K562 (cell line): ENCODE measurements around the gene POLRMT. TPM values are rescaled to one million over a fixed set of nuclear protein-coding genes. Genes with fewer than 3 reads are reported as not detected.

Experiments
- CHD7 ChIP-seq: fragments of 200-600 bp; sonication (generic); IDR thresholded peaks from one replicate; pipeline ENCODE4 v1.6.1; 2012; ENCODE audit warnings: mild to moderate bottlenecking, low read depth, low read length, inconsistent platforms
- EP400 ChIP-seq: fragments of 450-650 bp; IDR thresholded peaks from 2 replicates; pipeline ENCODE4 v1.6.1; 2017; ENCODE audit warnings: antibody characterized with exemption, mild to moderate bottlenecking, moderate library complexity
- LARP7 ChIP-seq: fragments of 450-650 bp; IDR thresholded peaks from 2 replicates; pipeline ENCODE4 v1.6.1; 2016
- NCOR1 ChIP-seq: fragments of 450-650 bp; IDR thresholded peaks from 2 replicates; pipeline ENCODE4 v1.6.1; 2016; ENCODE audit warnings: mild to moderate bottlenecking, moderate library complexity
- POLR2AphosphoS5 ChIP-seq: IDR thresholded peaks from 2 replicates; pipeline ENCODE4 v1.6.1; 2011; ENCODE audit warnings: mild to moderate bottlenecking, low read depth, low read length, moderate library complexity; ENCODE audit not compliant: control insufficient read depth, insufficient read depth
- THRB ChIP-seq: fragments of 450-650 bp; formaldehyde crosslinking; conservative IDR thresholded peaks from 2 replicates; pipeline ENCODE4 v1.4.0; 2022; ENCODE audit warnings: mild to moderate bottlenecking, missing genetic modification characterization
- ZNF133 ChIP-seq: fragments of 250-450 bp; sonication (Bioruptor Pico); IDR thresholded peaks from 2 replicates; pipeline ENCODE4 v1.4.0; 2020; ENCODE audit warnings: mild to moderate bottlenecking
- ZNF134 ChIP-seq: fragments of 250-450 bp; sonication (Bioruptor Pico); conservative IDR thresholded peaks from 2 replicates; pipeline ENCODE4 v1.4.0; 2020
- ZNF639 ChIP-seq, 2 experiments: fragments of 200-800 bp in 1 of 2; sonication (Bioruptor generic) in 1 of 2; sonication (generic) in 1 of 2; formaldehyde crosslinking in 1 of 2; IDR thresholded peaks in 1 of 2; conservative IDR thresholded peaks in 1 of 2; 2 replicates each; pipeline versions ENCODE4 v1.5.0 to v1.6.1; 2016 to 2020; ENCODE audit warnings: missing compliant biosample characterization in 1 of 2, missing genetic modification characterization in 1 of 2, missing genetic modification reagents in 1 of 2
- polyA plus RNA-seq, 8 experiments: library from polyadenylated mRNA; depleted of rRNA in 4 of 8; stranded (reverse) in 5 of 8; unstranded in 3 of 8; fragments of >200 nt; fragmentation: Nextera tagmentation in 2 of 8; fragmentation: Illumina TruSeq in 1 of 8; extraction: Ambion mirVana in 2 of 8; extraction: Trizol in 1 of 8; gene quantifications; 2 replicates each; pipeline versions ENCODE4 v1.2.1 to v1.2.3, GENCODE V29; 2011 to 2014; ENCODE audit warnings: inconsistent platforms in 1 of 8, missing spikeins in 1 of 8
- total RNA-seq, 7 experiments: library from RNA; depleted of rRNA in 6 of 7; stranded (reverse); fragments of >200 nt in 6 of 7; fragmentation: Illumina TruSeq in 2 of 7; extraction: Trizol in 2 of 7; gene quantifications; 2 replicates each; pipeline versions ENCODE4 v1.2.1 to v1.2.3, GENCODE V29; 2011 to 2021; ENCODE audit warnings: low replicate concordance in 1 of 7
- TF ChIP-seq, protein P1 (sequence below): fragments of 250-450 bp; sonication (Bioruptor Pico); IDR thresholded peaks from 2 replicates; pipeline ENCODE4 v1.4.0; 2020; ENCODE audit warnings: mild to moderate bottlenecking, moderate library complexity, borderline replicate concordance

Gene POLRMT
- total and polyA plus RNA-seq, 9 of the 15 experiments (the other 6 are each of a cell fraction or from before 2014, with no cell fraction given) = 30.3 to 144 (median 68.0) TPM

- no peak for TF ChIP-seq CHD7
- TF ChIP-seq POLR2AphosphoS5 = no peak
- TF ChIP-seq LARP7 = no peak
- TF ChIP-seq THRB (CRISPR knock-in tag) = no peak
- TF ChIP-seq ZNF639 (CRISPR knock-in tag; conservative IDR thresholded peaks at IDR 0.05 in 1 of 2, IDR thresholded peaks at IDR 0.05 in 1 of 2) = no peak
- TF ChIP-seq EP400 = no peak
- no peak for TF ChIP-seq ZNF133 (CRISPR knock-in tag)
- no peak for TF ChIP-seq NCOR1
- no peak for TF ChIP-seq ZNF134 (CRISPR knock-in tag)
- TF ChIP-seq, protein P1, sequence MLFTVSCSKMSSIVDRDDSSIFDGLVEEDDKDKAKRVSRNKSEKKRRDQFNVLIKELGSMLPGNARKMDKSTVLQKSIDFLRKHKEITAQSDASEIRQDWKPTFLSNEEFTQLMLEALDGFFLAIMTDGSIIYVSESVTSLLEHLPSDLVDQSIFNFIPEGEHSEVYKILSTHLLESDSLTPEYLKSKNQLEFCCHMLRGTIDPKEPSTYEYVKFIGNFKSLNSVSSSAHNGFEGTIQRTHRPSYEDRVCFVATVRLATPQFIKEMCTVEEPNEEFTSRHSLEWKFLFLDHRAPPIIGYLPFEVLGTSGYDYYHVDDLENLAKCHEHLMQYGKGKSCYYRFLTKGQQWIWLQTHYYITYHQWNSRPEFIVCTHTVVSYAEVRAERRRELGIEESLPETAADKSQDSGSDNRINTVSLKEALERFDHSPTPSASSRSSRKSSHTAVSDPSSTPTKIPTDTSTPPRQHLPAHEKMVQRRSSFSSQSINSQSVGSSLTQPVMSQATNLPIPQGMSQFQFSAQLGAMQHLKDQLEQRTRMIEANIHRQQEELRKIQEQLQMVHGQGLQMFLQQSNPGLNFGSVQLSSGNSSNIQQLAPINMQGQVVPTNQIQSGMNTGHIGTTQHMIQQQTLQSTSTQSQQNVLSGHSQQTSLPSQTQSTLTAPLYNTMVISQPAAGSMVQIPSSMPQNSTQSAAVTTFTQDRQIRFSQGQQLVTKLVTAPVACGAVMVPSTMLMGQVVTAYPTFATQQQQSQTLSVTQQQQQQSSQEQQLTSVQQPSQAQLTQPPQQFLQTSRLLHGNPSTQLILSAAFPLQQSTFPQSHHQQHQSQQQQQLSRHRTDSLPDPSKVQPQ = no peak
Observed at GRCh38 chr19:592101-592500, 41.2 kb downstream of the POLRMT start (continued).
